NCI-H1417 (cell line): Measurements from ENCODE around the gene SNRPD3.
"Not testable (repeated sequence)": the region's sequence is repeated elsewhere in the genome, so short reads cannot be mapped to it uniquely, and the experiment has no call there.

Experiments used
- DNase-seq, 3 experiments: peaks; one replicate each; lab custom pipeline; 2025; lab: John Stamatoyannopoulos, UW

Gene SNRPD3

GRCh38 chr22:24614794-24615193, 59.0 kb downstream of the SNRPD3 start:
- not testable (repeated sequence) for DNase-seq

DNA sequence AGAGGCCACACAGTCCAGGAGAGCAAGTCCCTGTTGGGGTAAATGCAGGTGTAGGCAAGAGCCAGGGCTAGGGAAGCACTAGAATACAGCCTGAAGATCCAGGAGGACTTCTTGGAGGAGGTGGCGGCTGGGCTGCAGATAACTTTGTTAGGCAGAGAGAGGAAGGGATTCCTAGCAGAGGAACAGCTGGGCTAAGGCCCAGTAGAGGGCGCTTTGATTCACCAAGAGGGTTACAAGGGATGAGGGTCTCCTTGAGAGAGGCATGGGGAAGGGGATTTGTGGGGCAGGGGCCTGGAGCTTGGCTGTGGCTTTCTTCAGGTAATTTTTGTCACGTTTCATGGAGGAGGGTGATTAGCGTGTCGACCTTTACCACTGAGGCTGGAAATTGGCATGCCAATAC, 65.4 kb downstream of the SNRPD3 start:
- not testable (repeated sequence) for DNase-seq

GRCh38 chr22:24622596-24622995, 66.8 kb downstream of the SNRPD3 start:
- not testable (repeated sequence) for DNase-seq
